Measurements from ENCODE around the gene CHRM5.
"Not testable (repeated sequence)": the region's sequence is repeated elsewhere in the genome, so short reads cannot be mapped to it uniquely, and the experiment has no call there.

The CHRM5 gene

GRCh38 chr15:33994005-33994615 is 25.8 kb downstream of the CHRM5 start:
- no peak for DNase-seq

DNA sequence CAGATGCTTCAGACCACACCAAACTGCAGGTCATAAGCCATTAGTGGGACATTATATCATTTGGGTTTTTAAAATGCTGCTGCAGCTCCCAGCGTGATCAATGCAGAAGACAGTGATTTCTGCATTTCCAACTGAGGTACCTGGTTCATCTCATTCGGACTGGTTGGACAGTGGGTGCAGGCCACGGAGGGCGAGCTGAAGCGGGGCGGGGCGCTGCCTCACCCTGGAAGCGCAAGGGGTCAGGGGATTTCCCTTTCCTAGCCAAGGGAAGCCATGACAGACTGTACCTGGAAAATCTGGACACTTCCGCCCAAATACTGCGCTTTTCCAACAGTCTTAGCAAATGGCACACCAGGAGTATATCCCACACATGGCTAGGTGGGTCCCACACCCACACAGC is 27.4 kb downstream of the CHRM5 start:
- DNase-seq: not testable (repeated sequence)

DNA sequence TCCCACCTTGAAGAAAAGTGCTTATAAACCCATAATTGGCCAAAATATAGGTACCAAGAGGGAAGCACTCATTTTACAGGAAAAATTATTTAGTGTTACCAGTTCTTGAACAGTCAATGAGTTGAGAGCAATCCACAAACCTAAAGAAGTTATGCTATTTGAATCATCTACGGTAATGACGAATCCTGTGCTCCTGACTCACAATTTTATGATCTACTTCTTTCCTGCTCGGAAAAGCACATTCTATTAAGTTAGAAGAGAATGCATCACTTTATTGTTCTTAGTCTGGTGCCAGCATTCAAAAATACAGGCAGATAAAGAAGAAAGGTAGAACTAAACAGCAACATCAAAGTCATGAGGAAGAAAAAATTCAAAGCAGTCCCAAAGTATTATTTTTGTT is 33.2 kb downstream of the CHRM5 start:
- DNase-seq: no peak

- no peak for DNase-seq
These were observed 38.1 kb downstream of the CHRM5 start for GRCh38 chr15:34006381-34006780.

- no peak for DNase-seq
These were observed 41.4 kb downstream of the CHRM5 start for GRCh38 chr15:34009656-34010055.

DNA sequence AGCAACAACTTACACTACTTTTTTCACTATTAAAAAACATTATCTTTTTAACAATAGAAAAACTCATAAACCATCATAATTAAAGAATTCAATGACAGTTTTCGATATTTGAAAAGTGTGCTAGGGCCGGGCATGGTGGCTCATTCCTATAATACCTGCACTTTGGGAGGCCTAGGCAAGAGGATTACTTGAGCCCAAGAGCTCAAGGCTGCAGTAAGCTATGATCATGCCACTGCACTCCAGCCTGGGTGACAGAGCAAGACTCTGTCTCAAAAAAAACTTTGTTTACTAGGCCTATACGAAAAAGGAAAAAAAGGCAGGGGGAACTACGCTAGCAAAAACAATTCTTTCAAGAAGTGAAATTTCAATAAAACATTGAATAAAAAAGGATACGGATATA is 42.6 kb downstream of the CHRM5 start:
- DNase-seq: no peak

- DNase-seq: no peak
These were observed 43.2 kb downstream of the CHRM5 start for GRCh38 chr15:34011481-34011880.

GRCh38 chr15:34012461-34013028 is 44.2 kb downstream of the CHRM5 start:
- DNase-seq: no peak

- no peak for DNase-seq
These were observed 45.4 kb downstream of the CHRM5 start for GRCh38 chr15:34013746-34014145.

GRCh38 chr15:34014556-34014955 is 46.3 kb downstream of the CHRM5 start:
- no peak for DNase-seq

- peak; percentile 4 for DNase-seq
These were observed 49.8 kb downstream of the CHRM5 start for GRCh38 chr15:34018021-34018645.

GRCh38 chr15:34018738-34019137 is 50.4 kb downstream of the CHRM5 start:
- DNase-seq: not testable (repeated sequence)

DNA sequence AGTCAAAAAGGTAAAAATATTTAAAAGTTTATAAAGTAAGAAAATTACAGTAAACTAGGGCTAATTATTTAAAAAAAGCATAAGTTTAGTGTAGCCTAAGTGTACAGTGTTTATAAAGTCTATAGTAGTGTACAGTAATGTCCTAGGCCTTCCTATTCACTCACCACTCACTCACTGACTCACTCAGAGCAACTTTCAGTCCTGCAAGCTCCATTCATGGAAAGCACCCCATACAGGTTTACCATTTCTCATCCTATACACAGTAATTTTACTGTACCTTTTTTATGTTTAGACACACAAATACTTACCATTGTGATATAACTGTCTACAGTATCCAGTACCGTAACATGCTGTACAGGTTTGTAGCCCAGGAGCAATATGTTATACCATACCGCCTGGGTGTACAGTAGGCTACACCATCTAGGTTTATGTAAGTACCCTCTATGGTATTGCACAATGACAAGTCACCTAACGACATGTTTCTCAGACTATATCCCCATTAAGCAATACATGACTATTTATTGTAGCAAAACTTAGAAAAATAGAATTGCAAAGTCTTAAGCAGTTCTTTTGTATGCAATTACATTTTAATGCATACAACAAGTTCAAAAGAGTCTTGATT is 51.2 kb downstream of the CHRM5 start:
- DNase-seq: no peak

DNA sequence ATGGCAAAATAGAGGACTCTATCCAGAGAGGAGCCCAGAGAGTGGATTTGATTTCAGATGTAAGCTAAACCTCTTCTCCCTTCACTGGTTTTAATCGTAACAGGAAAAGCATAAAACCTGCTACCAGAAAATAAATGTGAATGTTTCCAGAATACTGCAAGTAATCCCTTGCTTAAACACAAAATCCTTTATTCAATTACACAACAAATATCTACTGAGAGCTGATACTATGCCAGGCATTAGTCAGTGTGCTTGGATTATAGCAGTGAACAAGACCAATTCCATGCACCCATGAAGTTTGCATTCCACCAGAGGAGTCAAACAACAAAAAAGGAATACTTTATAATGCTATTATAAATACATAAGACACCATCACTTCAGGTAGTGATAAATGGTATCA is 55.6 kb downstream of the CHRM5 start:
- no peak for DNase-seq

DNA sequence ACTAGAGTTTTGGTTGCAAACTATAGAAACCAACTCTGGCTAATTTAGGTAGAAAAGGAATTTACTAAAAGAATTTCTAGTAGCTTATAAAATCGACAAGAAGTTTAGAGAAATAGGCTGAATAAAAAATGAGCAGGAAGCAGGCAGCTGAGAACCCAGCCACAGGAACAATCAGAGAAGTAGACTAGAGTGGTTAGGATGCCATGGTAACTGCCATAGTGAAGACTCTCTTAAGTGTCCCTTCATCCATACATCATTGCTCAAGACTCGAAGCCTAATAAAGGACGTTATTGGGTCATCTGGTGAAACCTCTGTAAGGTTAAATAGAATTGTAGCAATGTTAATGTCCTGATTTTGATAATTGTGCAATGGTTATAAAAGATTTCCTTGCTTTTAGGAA is 57.0 kb downstream of the CHRM5 start:
- DNase-seq: no peak

DNA sequence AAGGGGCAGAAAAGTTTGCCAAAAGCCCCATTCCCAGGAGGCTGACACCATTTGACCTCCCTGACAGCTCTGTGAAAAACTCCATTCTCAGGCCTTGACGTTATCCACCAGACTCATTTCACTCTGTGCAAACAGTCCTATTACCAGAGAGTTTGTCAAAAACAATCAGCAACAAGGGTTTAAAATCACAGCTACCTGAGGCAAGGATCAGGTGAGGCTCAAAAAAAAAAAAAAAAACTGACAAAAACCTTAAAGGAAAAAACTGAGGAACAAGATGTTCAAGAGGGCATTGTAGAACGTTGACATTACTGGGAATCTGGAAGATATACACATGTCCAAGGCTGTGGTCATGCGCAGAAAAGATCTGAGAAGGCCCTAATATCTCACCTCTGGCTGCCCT is 59.3 kb downstream of the CHRM5 start:
- no peak for DNase-seq

DNA sequence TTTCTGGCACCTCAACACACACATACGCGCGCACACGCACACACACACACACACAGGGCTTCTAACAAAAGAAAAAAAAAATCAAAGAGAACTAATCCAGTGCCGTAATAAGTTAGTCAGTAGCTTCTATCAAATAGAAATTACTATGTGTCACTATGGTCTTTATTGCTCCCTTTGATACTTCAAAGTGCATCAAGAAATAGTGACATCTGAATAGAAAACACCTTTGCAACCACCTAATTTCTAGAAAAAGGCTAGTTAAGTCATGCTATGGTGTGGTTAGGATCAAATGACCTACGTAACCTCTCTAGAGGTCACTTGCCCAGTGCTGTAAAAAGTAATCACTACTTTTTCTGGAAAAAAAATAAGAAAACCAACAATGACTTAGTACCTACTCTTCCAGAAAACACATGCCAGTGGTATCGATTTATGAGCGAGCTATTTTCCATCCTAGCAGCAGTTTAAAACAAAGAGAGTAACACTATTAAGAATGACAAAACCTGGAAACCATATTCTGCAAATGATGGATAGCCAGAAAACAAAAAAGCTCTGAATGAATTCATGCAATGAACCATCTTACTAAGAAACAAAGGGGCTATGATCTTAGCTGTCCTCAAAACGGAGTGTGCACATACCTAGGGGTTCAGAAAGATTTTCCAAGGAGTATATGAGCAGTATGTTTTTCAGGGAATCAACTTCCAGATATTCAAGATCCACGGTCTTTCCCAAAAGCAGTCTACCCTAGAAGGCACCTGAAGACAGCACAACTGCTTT is 63.9 kb downstream of the CHRM5 start:
- DNase-seq: no peak

GRCh38 chr15:34038023-34038870 is 70.0 kb downstream of the CHRM5 start:
- peak; percentile 80 for DNase-seq

DNA sequence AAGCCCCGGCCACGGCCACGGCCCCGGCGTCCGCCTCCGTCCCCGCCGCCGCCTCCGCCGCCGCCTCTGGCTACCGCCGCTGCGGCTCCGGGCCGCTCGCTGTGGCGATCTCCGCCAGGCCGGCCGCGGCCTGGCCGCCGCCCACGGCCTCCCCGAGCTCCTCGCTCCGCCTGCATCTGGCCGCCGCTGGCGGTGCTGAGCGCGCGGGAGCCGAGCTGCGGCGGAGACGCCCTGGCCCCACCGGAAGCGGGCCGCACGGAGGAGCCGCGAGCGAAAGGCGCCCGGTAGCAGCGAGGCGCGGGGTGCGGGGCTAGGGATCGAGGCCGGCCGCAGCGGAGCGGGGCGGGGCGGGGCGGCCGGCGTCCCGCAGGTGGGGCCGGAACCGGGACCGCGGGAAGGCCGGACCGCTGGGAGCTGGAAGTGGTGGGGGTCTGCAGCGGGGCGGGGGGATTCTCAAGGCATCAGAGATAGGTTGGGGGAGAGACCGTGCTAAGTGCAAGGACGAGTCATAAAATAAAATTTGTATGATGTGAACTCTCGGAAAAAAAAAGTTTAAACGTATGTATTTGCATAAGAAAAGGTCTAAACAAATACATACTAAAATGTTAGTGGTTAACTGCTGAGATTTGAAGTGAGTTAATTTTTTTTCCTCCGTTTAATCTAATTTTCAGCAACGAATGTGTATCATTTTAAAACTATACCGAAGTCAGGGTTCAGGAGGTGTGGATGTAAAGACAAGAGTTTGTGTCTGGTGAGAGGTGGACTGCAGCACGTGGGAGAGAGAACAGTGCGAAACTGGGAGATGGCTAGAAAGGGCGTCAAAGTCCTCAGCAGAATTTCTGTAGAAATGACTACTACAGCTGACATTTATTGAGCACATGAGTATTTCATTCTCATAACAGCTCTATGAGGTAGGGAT is 70.8 kb downstream of the CHRM5 start, which contains the start of gene AVEN:
AVEN (minus strand) TSS at position 334 of the 919 bp plus-strand sequence; CDS start at position 176, 158 bp downstream.
- peak; percentile 71 for DNase-seq

DNA sequence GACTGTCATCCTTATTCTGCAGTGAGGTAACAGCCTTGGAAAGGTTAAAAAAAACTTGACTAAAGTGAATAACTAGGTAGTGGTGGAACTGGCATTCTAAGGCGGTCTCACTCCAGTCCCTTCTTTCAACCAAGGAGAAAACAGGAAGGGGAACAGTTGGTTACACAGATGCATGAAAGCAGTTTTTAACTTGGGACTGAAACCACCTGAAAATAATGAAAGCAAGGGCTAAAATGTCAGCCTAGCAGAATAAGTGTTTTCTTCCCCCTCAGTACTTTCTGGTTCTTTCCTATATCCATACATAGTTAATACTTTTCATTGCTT is 71.5 kb downstream of the CHRM5 start:
- DNase-seq: no peak

DNA sequence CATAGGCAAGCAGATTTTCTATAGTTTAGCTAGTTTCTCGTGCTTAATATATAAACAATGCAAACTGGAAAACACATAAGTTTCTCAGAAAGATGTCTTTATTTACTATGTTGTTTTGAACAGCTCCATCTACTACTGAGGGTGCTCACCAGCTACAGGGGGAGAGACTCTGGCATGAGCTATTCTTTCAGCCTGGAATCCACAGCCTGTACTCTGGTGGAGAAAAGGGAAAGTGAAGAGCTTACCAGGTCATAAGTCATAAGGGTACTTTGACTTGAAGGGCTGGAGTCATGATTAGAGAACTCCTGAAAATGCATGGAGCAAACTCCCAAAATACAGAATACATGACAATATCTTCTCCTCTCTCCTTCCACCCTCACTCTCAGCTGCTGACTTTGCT is 75.1 kb downstream of the CHRM5 start:
- DNase-seq: no peak

Data from CD4-positive, alpha-beta T cell treated with Interleukin-17A for 4 hours (primary cell).